Cardiac muscle cell (in vitro differentiated cells and primary cell): ENCODE results near the gene HOXA4. TPM values are rescaled to one million over a fixed set of nuclear protein-coding genes. Genes with fewer than 3 reads are reported as not detected.

ENCODE experiments used
- DNase-seq, 2 donors: peaks; one replicate each; pipeline versions ENCODE4 v3.0.0 to v3.0.0-alpha.2; 2010 to 2017; ENCODE audit warnings: low read depth in 1 of 2, low spot score in 1 of 2
- H3K27ac ChIP-seq: fragments of 200-600 bp; sonication (generic); 2 replicates; pipeline ENCODE4 v1.5.1; 2016
- H3K27me3 ChIP-seq: fragments of 200-600 bp; sonication (generic); 2 replicates; pipeline ENCODE4 v1.6.0; 2016; ENCODE audit warnings: control low read depth
- H3K36me3 ChIP-seq: fragments of 200-600 bp; sonication (generic); 2 replicates; pipeline ENCODE4 v1.5.1; 2016; ENCODE audit warnings: control low read depth
- H3K4me1 ChIP-seq: fragments of 200-600 bp; sonication (generic); 2 replicates; pipeline ENCODE4 v1.8.1; 2017; ENCODE audit warnings: low read depth, mild to moderate bottlenecking, mixed run types
- H3K4me3 ChIP-seq: fragments of 200-600 bp; sonication (generic); 2 replicates; pipeline ENCODE4 v1.5.1; 2016; ENCODE audit warnings: mild to moderate bottlenecking
- H3K9me3 ChIP-seq: fragments of 200-600 bp; sonication (generic); 2 replicates; pipeline ENCODE4 v1.5.1; 2017; ENCODE audit warnings: low read depth, mild to moderate bottlenecking, control low read depth
- CTCF ChIP-seq: IDR thresholded peaks from 2 replicates; pipeline ENCODE4 v1.5.1; 2012; ENCODE audit warnings: low read depth, mild to moderate bottlenecking, low read length
- polyA plus RNA-seq: library from polyadenylated mRNA; unstranded; fragments of >200 nt; fragmentation: Nextera tagmentation; extraction: Ambion mirVana; gene quantifications from 2 replicates; pipeline ENCODE4 v1.2.1, GENCODE V29; 2016
- total RNA-seq: library from RNA; depleted of rRNA; stranded (reverse); fragments of >200 nt; gene quantifications from 2 replicates; pipeline ENCODE4 v1.2.3, GENCODE V29; 2016

The HOXA4 gene
- total and polyA plus RNA-seq, 2 experiments from 2014 or later: 0.46 TPM; not detected in 1

GRCh38 chr7:27091941-27092818, 38.4 kb downstream of the HOXA4 start:
- no peaks in the 10 kb centered on the region for H3K9me3 ChIP-seq
- H3K27ac ChIP-seq: no peak overlapping the region
- H3K27me3 ChIP-seq: peaks cover 100% of the 10 kb centered on the region
- TF ChIP-seq CTCF: no peak
- no peaks in the 10 kb centered on the region for H3K4me1 ChIP-seq
- H3K36me3 ChIP-seq: no peaks in the 10 kb centered on the region
- no peak overlapping the region for H3K4me3 ChIP-seq
- DNase-seq: no peak

GRCh38 chr7:27091105-27091504, 39.5 kb downstream of the HOXA4 start:
- no peak overlapping the region for H3K4me3 ChIP-seq
- no peaks in the 10 kb centered on the region for H3K4me1 ChIP-seq
- H3K27me3 ChIP-seq: peaks cover 100% of the 10 kb centered on the region
- no peak for DNase-seq
- no peaks in the 10 kb centered on the region for H3K9me3 ChIP-seq
- H3K27ac ChIP-seq: no peak overlapping the region
- H3K36me3 ChIP-seq: no peaks in the 10 kb centered on the region
- no peak for TF ChIP-seq CTCF

GRCh38 chr7:27088002-27088922, 42.3 kb downstream of the HOXA4 start:
- H3K4me1 ChIP-seq: no peaks in the 10 kb centered on the region
- H3K4me3 ChIP-seq: no peak overlapping the region
- TF ChIP-seq CTCF: no peak
- no peaks in the 10 kb centered on the region for H3K9me3 ChIP-seq
- H3K27me3 ChIP-seq: peaks cover 100% of the 10 kb centered on the region
- no peak for DNase-seq
- no peaks in the 10 kb centered on the region for H3K36me3 ChIP-seq
- H3K27ac ChIP-seq: no peak overlapping the region

GRCh38 chr7:27083646-27084045, 46.9 kb downstream of the HOXA4 start:
- Histone ChIP-seq H3K27me3 (peaks cover 64% of the 10 kb centered on the region), H3K27ac (no peak overlapping the region), H3K4me1 (peaks cover 7% of the 10 kb centered on the region), H3K36me3 (no peaks in the 10 kb centered on the region), H3K4me3 (no peak overlapping the region), H3K9me3 (no peaks in the 10 kb centered on the region)
- DNase-seq: no peak
- no peak for TF ChIP-seq CTCF

GRCh38 chr7:27082171-27082570, 48.4 kb downstream of the HOXA4 start:
- no peak for TF ChIP-seq CTCF
- Histone ChIP-seq H3K27ac (no peak overlapping the region), H3K27me3 (peaks cover 50% of the 10 kb centered on the region), H3K4me1 (peaks cover 7% of the 10 kb centered on the region), H3K4me3 (no peak overlapping the region), H3K9me3 (no peaks in the 10 kb centered on the region), H3K36me3 (no peaks in the 10 kb centered on the region)
- DNase-seq: no peak
